ENCODE measurements around the gene PHAF1. TPM values are rescaled to one million over a fixed set of nuclear protein-coding genes. Genes with fewer than 3 reads are reported as not detected.
"Not testable (repeated sequence)": the region's sequence is repeated elsewhere in the genome, so short reads cannot be mapped to it uniquely, and the experiment has no call there.

PHAF1 gene
- total RNA-seq, 8 experiments from 2014 or later, result 10.4 to 18.8 (median 14.9) TPM

GRCh38 chr16:67111951-67112444 lies 2.3 kb downstream of the PHAF1 start:
- Histone ChIP-seq H3K4me3 (no peak overlapping the region), H3K4me1 (replicated peaks in 1 of 2) (peaks cover 12 to 16% of the 10 kb centered on the region in 2 donors), H3K27ac (no peak overlapping the region)
- ATAC-seq (replicated peaks in 6 of 8), result no peak
- in situ Hi-C loops (cut with MboI; ENCODE audit: low pct_unique_long_range_greater_than_20kb in 2 of 9, low sequenced_read_pairs in 9 of 9, unreplicated experiment in 9 of 9), result no loop called here
- WGBS, 10 experiments, result 80 to 100% (median 87%) methylated on average over 1 to 4 of the region's 4 CpGs; no CpG with 5 or more reads in 6 of the 10 experiments

GRCh38 chr16:67112591-67113399 lies 3.1 kb downstream of the PHAF1 start:
- H3K4me3 ChIP-seq, result no peak overlapping the region
- H3K27ac ChIP-seq, result no peak overlapping the region
- 75 to 100% (median 96%) methylated on average over 1 to 3 of the region's 4 CpGs; no CpG with 5 or more reads in 3 of the 10 experiments for WGBS, 10 experiments
- ATAC-seq (replicated peaks in 6 of 8), result no peak
- H3K4me1 ChIP-seq (replicated peaks in 1 of 2), result peaks cover 12 to 16% of the 10 kb centered on the region in 2 donors
- in situ Hi-C loops (cut with MboI; ENCODE audit: low pct_unique_long_range_greater_than_20kb in 2 of 9, low sequenced_read_pairs in 9 of 9, unreplicated experiment in 9 of 9), result no loop called here

- no peak for ATAC-seq (replicated peaks in 6 of 8)
- WGBS, 10 experiments, result 65 to 100% (median 83%) methylated on average over 1 to 2 of the region's 2 CpGs; no CpG with 5 or more reads in 2 of the 10 experiments
- no peak overlapping the region for H3K27ac ChIP-seq
- in situ Hi-C loops (cut with MboI; ENCODE audit: low pct_unique_long_range_greater_than_20kb in 2 of 9, low sequenced_read_pairs in 9 of 9, unreplicated experiment in 9 of 9), result no loop called here
- H3K4me1 ChIP-seq (replicated peaks in 1 of 2), result peaks cover 7 to 10% of the 10 kb centered on the region in 2 donors
- no peak overlapping the region for H3K4me3 ChIP-seq
These were observed 5.1 kb downstream of the PHAF1 start for GRCh38 chr16:67114793-67115192.

- 29 to 100% (median 77%) methylated on average over 1 to 6 of the region's 7 CpGs; no CpG with 5 or more reads in 5 of the 10 experiments for WGBS, 10 experiments
- peak in 2 of 8 experiments; percentile 65 to 69 for ATAC-seq (replicated peaks in 6 of 8)
- in situ Hi-C loops (cut with MboI; ENCODE audit: low pct_unique_long_range_greater_than_20kb in 2 of 9, low sequenced_read_pairs in 9 of 9, unreplicated experiment in 9 of 9), result no loop called here
- Histone ChIP-seq H3K4me3 (no peak overlapping the region), H3K4me1 (replicated peaks in 1 of 2) (peaks cover 5 to 8% of the 10 kb centered on the region in 2 donors), H3K27ac (no peak overlapping the region)
These were observed 5.9 kb downstream of the PHAF1 start for GRCh38 chr16:67115639-67116038.

GRCh38 chr16:67116388-67117311 lies 6.9 kb downstream of the PHAF1 start:
- no peak overlapping the region for H3K4me3 ChIP-seq
- WGBS, 10 experiments, result 64 to 100% (median 85%) methylated on average over 3 to 12 of the region's 13 CpGs; no CpG with 5 or more reads in 1 of the 10 experiments
- H3K4me1 ChIP-seq (replicated peaks in 1 of 2), result no peaks in the 10 kb centered on the region
- in situ Hi-C loops (cut with MboI; ENCODE audit: low pct_unique_long_range_greater_than_20kb in 2 of 9, low sequenced_read_pairs in 9 of 9, unreplicated experiment in 9 of 9), result no loop called here
- no peak for ATAC-seq (replicated peaks in 6 of 8)
- H3K27ac ChIP-seq, result no peak overlapping the region

- WGBS, 10 experiments, result 80 to 100% (median 93%) methylated on average over 1 to 6 of the region's 9 CpGs; no CpG with 5 or more reads in 3 of the 10 experiments
- no peak for ATAC-seq (replicated peaks in 6 of 8)
- in situ Hi-C loops (cut with MboI; ENCODE audit: low pct_unique_long_range_greater_than_20kb in 2 of 9, low sequenced_read_pairs in 9 of 9, unreplicated experiment in 9 of 9), result no loop called here
These were observed 8.0 kb downstream of the PHAF1 start for GRCh38 chr16:67117716-67118115.

GRCh38 chr16:67120025-67120424 lies 10.3 kb downstream of the PHAF1 start:
- H3K27ac ChIP-seq, result no peak overlapping the region
- WGBS, 10 experiments, result 50 to 100% (median 86%) methylated on average over 1 to 5 of the region's 5 CpGs; no CpG with 5 or more reads in 2 of the 10 experiments
- in situ Hi-C loops (cut with MboI; ENCODE audit: low pct_unique_long_range_greater_than_20kb in 2 of 9, low sequenced_read_pairs in 9 of 9, unreplicated experiment in 9 of 9), result no loop called here
- no peaks in the 10 kb centered on the region for H3K4me1 ChIP-seq (replicated peaks in 1 of 2)
- no peak for ATAC-seq (replicated peaks in 6 of 8)
- no peak overlapping the region for H3K4me3 ChIP-seq

More at GRCh38 chr16:67117716-67118115, 8.0 kb downstream of the PHAF1 start:
- H3K4me3 ChIP-seq, result no peak overlapping the region
- H3K27ac ChIP-seq, result no peak overlapping the region
- H3K4me1 ChIP-seq (replicated peaks in 1 of 2), result no peaks in the 10 kb centered on the region

GRCh38 chr16:67122799-67123198 lies 13.1 kb downstream of the PHAF1 start:
- 78 to 100% (median 96%) methylated on average over 1 to 5 of the region's 5 CpGs; no CpG with 5 or more reads in 3 of the 10 experiments for WGBS, 10 experiments
- H3K4me3 ChIP-seq; H3K27ac ChIP-seq; H3K4me1 ChIP-seq (replicated peaks in 1 of 2); in situ Hi-C loops (cut with MboI; ENCODE audit: low pct_unique_long_range_greater_than_20kb in 2 of 9, low sequenced_read_pairs in 9 of 9, unreplicated experiment in 9 of 9); ATAC-seq (replicated peaks in 6 of 8): not testable (repeated sequence)

GRCh38 chr16:67128417-67128816 lies 18.7 kb downstream of the PHAF1 start:
- Histone ChIP-seq H3K4me3 (no peak overlapping the region), H3K4me1 (replicated peaks in 1 of 2) (no peaks in the 10 kb centered on the region), H3K27ac (no peak overlapping the region)
- no peak for ATAC-seq (replicated peaks in 6 of 8)
- in situ Hi-C loops (cut with MboI; ENCODE audit: low pct_unique_long_range_greater_than_20kb in 2 of 9, low sequenced_read_pairs in 9 of 9, unreplicated experiment in 9 of 9), result no loop called here

- Histone ChIP-seq H3K4me3 (no peak overlapping the region), H3K4me1 (replicated peaks in 1 of 2) (no peaks in the 10 kb centered on the region), H3K27ac (no peak overlapping the region)
- in situ Hi-C loops (cut with MboI; ENCODE audit: low pct_unique_long_range_greater_than_20kb in 2 of 9, low sequenced_read_pairs in 9 of 9, unreplicated experiment in 9 of 9), result no loop called here
- no peak for ATAC-seq (replicated peaks in 6 of 8)
- 80 to 100% (median 100%) methylated on average over 1 to 3 of the region's 3 CpGs; no CpG with 5 or more reads in 5 of the 10 experiments for WGBS, 10 experiments
These were observed 19.1 kb downstream of the PHAF1 start for GRCh38 chr16:67128887-67129286.

GRCh38 chr16:67129422-67129821 lies 19.7 kb downstream of the PHAF1 start:
- WGBS, 10 experiments, result 77 to 100% (median 100%) methylated on average over 1 to 3 of the region's 3 CpGs; no CpG with 5 or more reads in 5 of the 10 experiments
- in situ Hi-C loops (cut with MboI; ENCODE audit: low pct_unique_long_range_greater_than_20kb in 2 of 9, low sequenced_read_pairs in 9 of 9, unreplicated experiment in 9 of 9), result no loop called here
- Histone ChIP-seq H3K4me3 (no peak overlapping the region), H3K4me1 (replicated peaks in 1 of 2) (no peaks in the 10 kb centered on the region), H3K27ac (no peak overlapping the region)
- ATAC-seq (replicated peaks in 6 of 8), result no peak

GRCh38 chr16:67137605-67138004 lies 27.9 kb downstream of the PHAF1 start:
- no peak overlapping the region for H3K4me3 ChIP-seq
- 0 to 59% (median 35%) methylated on average over 1 to 3 of the region's 3 CpGs; no CpG with 5 or more reads in 3 of the 10 experiments for WGBS, 10 experiments
- peak in 1 of 8 experiments; percentile 22 for ATAC-seq (replicated peaks in 6 of 8)
- in situ Hi-C loops (cut with MboI; ENCODE audit: low pct_unique_long_range_greater_than_20kb in 2 of 9, low sequenced_read_pairs in 9 of 9, unreplicated experiment in 9 of 9), result no loop called here
- H3K27ac ChIP-seq, result no peak overlapping the region
- H3K4me1 ChIP-seq (replicated peaks in 1 of 2), result no peaks in the 10 kb centered on the region

- Histone ChIP-seq H3K27ac (no peak overlapping the region), H3K4me1 (replicated peaks in 1 of 2) (no peaks in the 10 kb centered on the region), H3K4me3 (no peak overlapping the region)
- in situ Hi-C loops (cut with MboI; ENCODE audit: low pct_unique_long_range_greater_than_20kb in 2 of 9, low sequenced_read_pairs in 9 of 9, unreplicated experiment in 9 of 9), result no loop called here
- WGBS, 10 experiments, result 83 to 100% (median 96%) methylated on average over 1 to 8 of the region's 13 CpGs; no CpG with 5 or more reads in 3 of the 10 experiments
- ATAC-seq (replicated peaks in 6 of 8), result no peak
These were observed 31.6 kb downstream of the PHAF1 start for GRCh38 chr16:67141391-67141790.

Data from motor neuron (in vitro differentiated cells).